H9 (cell line): ENCODE results near the gene PPM1H. TPM values are rescaled to one million over a fixed set of nuclear protein-coding genes. Genes with fewer than 3 reads are reported as not detected.

ENCODE experiments used
- DNase-seq: peaks from one replicate; pipeline ENCODE4 v3.0.0-alpha.2; 2017
- H2AFZ ChIP-seq: one replicate; pipeline ENCODE4 v1.6.1; 2013; ENCODE audit warnings: mild to moderate bottlenecking, low read length, control low read depth, moderate library complexity
- H2AK5ac ChIP-seq: 2 replicates; pipeline ENCODE4 v1.6.1; 2013; ENCODE audit warnings: low read length, control low read depth, mixed read lengths; ENCODE audit not compliant: insufficient read length
- H2BK120ac ChIP-seq: one replicate; pipeline ENCODE4 v1.6.1; 2013; ENCODE audit warnings: low read depth, mild to moderate bottlenecking, low read length, control low read depth, inconsistent platforms; ENCODE audit not compliant: poor library complexity, severe bottlenecking
- H2BK12ac ChIP-seq: 2 replicates; pipeline ENCODE4 v1.6.1; 2013; ENCODE audit warnings: low read length, control low read depth, mixed read lengths, low read depth; ENCODE audit not compliant: insufficient read length
- H2BK15ac ChIP-seq: 2 replicates; pipeline ENCODE4 v1.6.1; 2013; ENCODE audit warnings: low read depth, low read length, control low read depth
- H2BK20ac ChIP-seq: one replicate; pipeline ENCODE4 v1.6.1; 2013; ENCODE audit warnings: low read depth, mild to moderate bottlenecking, low read length, control low read depth, inconsistent platforms; ENCODE audit not compliant: poor library complexity, severe bottlenecking
- H2BK5ac ChIP-seq: 2 replicates; pipeline ENCODE4 v1.6.1; 2013; ENCODE audit warnings: low read length, control low read depth, mixed read lengths; ENCODE audit not compliant: insufficient read length
- H3K14ac ChIP-seq: 2 replicates; pipeline ENCODE4 v1.6.1; 2013; ENCODE audit warnings: low read length, control low read depth; ENCODE audit not compliant: insufficient read depth
- H3K18ac ChIP-seq: 2 replicates; pipeline ENCODE4 v1.6.1; 2013; ENCODE audit warnings: low read depth, mild to moderate bottlenecking, mixed read lengths, low read length, control low read depth; ENCODE audit not compliant: insufficient read length
- H3K23ac ChIP-seq: 2 replicates; pipeline ENCODE4 v1.6.1; 2013; ENCODE audit warnings: low read length, control low read depth, mixed read lengths, low read depth; ENCODE audit not compliant: insufficient read length
- H3K23me2 ChIP-seq: 2 replicates; pipeline ENCODE4 v1.6.1; 2013; ENCODE audit warnings: low read depth, mild to moderate bottlenecking, mixed read lengths, low read length, control low read depth; ENCODE audit not compliant: insufficient read length, poor library complexity, severe bottlenecking
- H3K27ac ChIP-seq: 2 replicates; pipeline ENCODE4 v1.5.1; 2013; ENCODE audit warnings: low read length, control low read depth, mixed read lengths, low read depth; ENCODE audit not compliant: insufficient read length
- H3K27me3 ChIP-seq: 2 replicates; pipeline ENCODE4 v1.6.1; 2013; ENCODE audit warnings: low read length, control low read depth, inconsistent platforms; ENCODE audit not compliant: insufficient read depth
- H3K4ac ChIP-seq: 2 replicates; pipeline ENCODE4 v1.6.1; 2013; ENCODE audit warnings: low read depth, mild to moderate bottlenecking, control low read depth, inconsistent platforms, low read length, moderate library complexity
- H3K4me1 ChIP-seq: 2 replicates; pipeline ENCODE4 v1.6.1; 2013; ENCODE audit warnings: low read length, control low read depth, inconsistent platforms; ENCODE audit not compliant: insufficient read depth
- H3K4me2 ChIP-seq: 2 replicates; pipeline ENCODE4 v1.6.1; 2013; ENCODE audit warnings: low read length, control low read depth, mixed read lengths; ENCODE audit not compliant: insufficient read length, insufficient read depth
- H3K56ac ChIP-seq: 2 replicates; pipeline ENCODE4 v1.6.1; 2013; ENCODE audit warnings: low read depth, mild to moderate bottlenecking, mixed read lengths, low read length, control low read depth; ENCODE audit not compliant: insufficient read length
- H3K79me1 ChIP-seq: 2 replicates; pipeline ENCODE4 v1.6.1; 2013; ENCODE audit warnings: low read depth, mild to moderate bottlenecking, moderate library complexity, low read length, control low read depth, inconsistent platforms; ENCODE audit not compliant: insufficient read depth, poor library complexity, severe bottlenecking
- H3K79me2 ChIP-seq: 2 replicates; pipeline ENCODE4 v1.6.1; 2013; ENCODE audit warnings: low read length, control low read depth, inconsistent platforms; ENCODE audit not compliant: insufficient read depth
- H3K9ac ChIP-seq: 2 replicates; pipeline ENCODE4 v1.6.1; 2013; ENCODE audit warnings: low read length, control low read depth, mixed read lengths; ENCODE audit not compliant: insufficient read length; ENCODE audit errors: extremely low read depth
- H3K9me3 ChIP-seq: one replicate; pipeline ENCODE4 v1.6.1; 2013; ENCODE audit warnings: low read depth, low read length, inconsistent platforms; ENCODE audit not compliant: control insufficient read depth
- H3T11ph ChIP-seq: one replicate; pipeline ENCODE4 v1.6.1; 2013; ENCODE audit warnings: mild to moderate bottlenecking, low read length, control low read depth, inconsistent platforms
- H4K20me1 ChIP-seq: one replicate; pipeline ENCODE4 v1.6.1; 2013; ENCODE audit not compliant: control insufficient read depth, insufficient read length, insufficient read depth
- H4K5ac ChIP-seq: 2 replicates; pipeline ENCODE4 v1.6.1; 2013; ENCODE audit warnings: low read depth, mild to moderate bottlenecking, mixed read lengths, low read length, control low read depth; ENCODE audit not compliant: insufficient read length
- H4K8ac ChIP-seq: replicated peaks from 2 replicates; pipeline ENCODE4 v1.6.1; 2013; ENCODE audit warnings: low read length, control low read depth, mixed read lengths, low read depth; ENCODE audit not compliant: insufficient read length
- H4K91ac ChIP-seq: 2 replicates; pipeline ENCODE4 v1.6.1; 2013; ENCODE audit warnings: low read depth, mild to moderate bottlenecking, moderate library complexity, mixed read lengths, low read length, control low read depth; ENCODE audit not compliant: insufficient read length
- H3K27ac Mint-ChIP-seq, 3 experiments: 2 replicates in 2 of 3; 3 replicates in 1 of 3; pipeline ENCODE4 v1.8.0; 2020 to 2021; ENCODE audit warnings: mixed read lengths in 3 of 3, mild to moderate bottlenecking in 1 of 3, moderate library complexity in 1 of 3
- H3K27me3 Mint-ChIP-seq: 2 replicates; pipeline ENCODE4 v1.8.0; 2021; ENCODE audit warnings: low read depth, mild to moderate bottlenecking, moderate library complexity, mixed read lengths
- H3K36me3 Mint-ChIP-seq, 3 experiments: 2 replicates in 2 of 3; 3 replicates in 1 of 3; pipeline ENCODE4 v1.8.0; 2020 to 2021; ENCODE audit warnings: low read depth in 3 of 3, mixed read lengths in 3 of 3; ENCODE audit not compliant: insufficient read depth in 1 of 3
- H3K4me1 Mint-ChIP-seq, 2 experiments: 2 replicates each; pipeline ENCODE4 v1.8.0; 2020; ENCODE audit warnings: mixed read lengths in 2 of 2
- H3K4me3 Mint-ChIP-seq, 2 experiments: 2 replicates in 1 of 2; 3 replicates in 1 of 2; pipeline ENCODE4 v1.8.0; 2020 to 2021; ENCODE audit warnings: mild to moderate bottlenecking in 2 of 2, mixed read lengths in 2 of 2, moderate library complexity in 1 of 2
- H3K9me3 Mint-ChIP-seq, 2 experiments: 2 replicates in 1 of 2; 3 replicates in 1 of 2; pipeline ENCODE4 v1.8.0; 2020; ENCODE audit warnings: mild to moderate bottlenecking in 2 of 2, mixed read lengths in 2 of 2, moderate library complexity in 1 of 2
- WGBS: extraction: QIAGEN DNeasy Blood & Tissue Kit; methylation state at CpG from one replicate; pipeline ENCODE4 v1.1.7; 2013; ENCODE audit warnings: missing lambda C conversion rate, low lambda C conversion rate, mixed read lengths; ENCODE audit not compliant: insufficient read length; ENCODE audit errors: extremely low coverage; 5-methylcytosine and 5-hydroxymethylcytosine counted together
- total RNA-seq: library from RNA; stranded (reverse); gene quantifications from 2 replicates; pipeline ENCODE4 v1.2.1, GENCODE V29; 2021
- TF ChIP-seq, protein P1 (sequence below): fragments of 200-600 bp; sonication (generic); conservative IDR thresholded peaks from 3 replicates; pipeline ENCODE4 v1.8.0; 2021; ENCODE audit warnings: antibody characterized with exemption, mild to moderate bottlenecking

PPM1H gene
- total RNA-seq, 1 experiment from 2014 or later, result 22.1 TPM

DNA sequence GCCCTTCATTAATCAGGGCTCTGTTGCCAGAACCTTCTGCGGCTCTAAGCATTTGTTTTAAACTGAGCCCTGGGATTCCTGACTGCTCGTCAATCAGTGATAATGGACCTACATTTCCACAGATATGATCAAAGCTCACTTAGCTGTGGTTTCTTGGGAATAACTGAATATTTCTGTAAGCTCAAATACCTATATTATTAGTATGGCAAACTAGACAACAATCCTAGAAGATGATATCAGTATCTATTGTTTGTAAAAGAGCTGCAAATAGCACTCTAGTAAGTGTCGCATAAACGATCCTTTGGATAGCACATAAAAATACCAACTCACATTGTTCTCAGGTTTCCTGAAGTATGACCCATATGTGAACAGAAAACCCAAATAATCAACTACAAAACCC, 150.4 kb downstream of the PPM1H start:
- H2AFZ ChIP-seq, result no peak overlapping the region
- peaks cover 4% of the 10 kb centered on the region; the same call in 1 of the 2 replicates for H3K4me1 ChIP-seq
- no peak overlapping the region for H4K8ac ChIP-seq
- no peak overlapping the region for H3K14ac ChIP-seq
- no peak overlapping the region for H3K4me2 ChIP-seq
- H3K9ac ChIP-seq, result no peak overlapping the region
- H3K27me3 Mint-ChIP-seq, result no peaks in the 10 kb centered on the region
- no peak overlapping the region for H2BK12ac ChIP-seq
- no peaks in the 10 kb centered on the region for H3K9me3 ChIP-seq
- H3K36me3 Mint-ChIP-seq, result peaks cover 4 to 14% (median 6%) of the 10 kb centered on the region in 3 experiments; a peak in 5 of 7 replicates
- H3T11ph ChIP-seq, result no peak overlapping the region
- H3K27ac Mint-ChIP-seq, result no peak overlapping the region
- H3K27ac ChIP-seq, result no peak overlapping the region
- H3K9me3 Mint-ChIP-seq, result no peaks in the 10 kb centered on the region
- H2BK20ac ChIP-seq, result no peak overlapping the region
- no peak overlapping the region for H3K18ac ChIP-seq
- no peaks in the 10 kb centered on the region for H3K27me3 ChIP-seq
- H2AK5ac ChIP-seq, result no peak overlapping the region
- H4K5ac ChIP-seq, result no peak overlapping the region
- H2BK5ac ChIP-seq, result no peak overlapping the region
- H3K23ac ChIP-seq, result no peak overlapping the region
- WGBS, result no CpG with 5 or more reads among the region's 4 CpGs
- H2BK120ac ChIP-seq, result no peak overlapping the region
- H3K4ac ChIP-seq, result no peak overlapping the region
- H4K20me1 ChIP-seq, result no peaks in the 10 kb centered on the region
- no peaks in the 10 kb centered on the region for H3K79me2 ChIP-seq
- no peak overlapping the region for H3K56ac ChIP-seq
- H3K79me1 ChIP-seq, result no peaks in the 10 kb centered on the region
- peaks cover 18 to 34% of the 10 kb centered on the region in 2 experiments for H3K4me1 Mint-ChIP-seq
- DNase-seq, result no peak
- H2BK15ac ChIP-seq, result no peak overlapping the region
- TF ChIP-seq, protein P1, sequence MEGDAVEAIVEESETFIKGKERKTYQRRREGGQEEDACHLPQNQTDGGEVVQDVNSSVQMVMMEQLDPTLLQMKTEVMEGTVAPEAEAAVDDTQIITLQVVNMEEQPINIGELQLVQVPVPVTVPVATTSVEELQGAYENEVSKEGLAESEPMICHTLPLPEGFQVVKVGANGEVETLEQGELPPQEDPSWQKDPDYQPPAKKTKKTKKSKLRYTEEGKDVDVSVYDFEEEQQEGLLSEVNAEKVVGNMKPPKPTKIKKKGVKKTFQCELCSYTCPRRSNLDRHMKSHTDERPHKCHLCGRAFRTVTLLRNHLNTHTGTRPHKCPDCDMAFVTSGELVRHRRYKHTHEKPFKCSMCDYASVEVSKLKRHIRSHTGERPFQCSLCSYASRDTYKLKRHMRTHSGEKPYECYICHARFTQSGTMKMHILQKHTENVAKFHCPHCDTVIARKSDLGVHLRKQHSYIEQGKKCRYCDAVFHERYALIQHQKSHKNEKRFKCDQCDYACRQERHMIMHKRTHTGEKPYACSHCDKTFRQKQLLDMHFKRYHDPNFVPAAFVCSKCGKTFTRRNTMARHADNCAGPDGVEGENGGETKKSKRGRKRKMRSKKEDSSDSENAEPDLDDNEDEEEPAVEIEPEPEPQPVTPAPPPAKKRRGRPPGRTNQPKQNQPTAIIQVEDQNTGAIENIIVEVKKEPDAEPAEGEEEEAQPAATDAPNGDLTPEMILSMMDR, result no peak
- H3K23me2 ChIP-seq, result no peaks in the 10 kb centered on the region
- H3K4me3 Mint-ChIP-seq, result no peak overlapping the region
- H4K91ac ChIP-seq, result no peak overlapping the region
